ENCODE results near the gene TRIOBP. TPM values are rescaled to one million over a fixed set of nuclear protein-coding genes. Genes with fewer than 3 reads are reported as not detected.

TRIOBP gene
- total RNA-seq, 3 donors from 2014 or later (not counting 1 experiment from before 2014, with no cell fraction given) = 25.1 to 38.5 (median 25.8) TPM

DNA sequence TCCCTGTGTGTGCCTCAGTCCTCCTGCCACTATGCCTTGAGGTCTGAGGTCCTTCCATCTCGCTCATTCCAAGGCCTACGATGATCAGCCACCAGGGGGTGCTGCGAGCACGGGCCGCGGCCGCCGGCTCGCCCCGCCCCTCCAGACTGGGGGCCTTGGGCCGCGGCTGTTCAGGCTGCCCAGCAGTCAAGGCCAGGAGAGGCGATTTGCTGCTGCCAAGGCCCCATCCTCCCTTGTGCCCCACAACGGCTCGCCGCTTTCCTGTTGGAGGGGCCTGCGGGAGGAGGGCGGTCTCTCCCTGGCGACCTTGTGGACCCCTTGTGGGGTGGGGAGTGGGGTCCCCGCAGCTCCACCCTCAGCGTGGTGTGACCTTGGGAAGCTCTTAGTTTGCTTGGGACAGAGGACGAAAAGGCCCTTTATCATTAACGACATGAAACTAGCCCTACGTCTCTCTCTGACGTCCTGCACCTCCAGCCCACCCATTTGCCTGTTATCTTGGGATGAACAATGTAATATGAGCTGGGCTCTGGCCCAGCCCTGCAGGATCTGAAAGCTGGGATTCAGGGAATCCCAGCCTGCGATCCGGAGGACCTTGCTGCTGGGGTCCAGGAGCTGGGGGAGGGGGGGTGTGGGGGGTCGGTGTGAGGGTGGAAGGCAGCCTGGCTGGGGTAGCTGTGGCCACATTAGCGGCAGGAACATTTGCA lies 121.0 kb downstream of the TRIOBP start:
- Mint-ChIP-seq H3K27me3 (ENCODE audit: low read depth in 2 of 2) (peaks cover 0 to 17% of the 10 kb centered on the region in 2 donors), H3K9me3 (no peaks in the 10 kb centered on the region), H3K4me1 (peaks cover 0 to 14% of the 10 kb centered on the region in 2 donors), H3K27ac (no peak overlapping the region), H3K36me3 (no peaks in the 10 kb centered on the region), H3K4me3 (peak overlapping the region; percentile 58)
- no peaks in the 10 kb centered on the region for H3K36me3 ChIP-seq (ENCODE audit: control insufficient read depth, insufficient read depth, low read length)
- TF ChIP-seq, protein P1, sequence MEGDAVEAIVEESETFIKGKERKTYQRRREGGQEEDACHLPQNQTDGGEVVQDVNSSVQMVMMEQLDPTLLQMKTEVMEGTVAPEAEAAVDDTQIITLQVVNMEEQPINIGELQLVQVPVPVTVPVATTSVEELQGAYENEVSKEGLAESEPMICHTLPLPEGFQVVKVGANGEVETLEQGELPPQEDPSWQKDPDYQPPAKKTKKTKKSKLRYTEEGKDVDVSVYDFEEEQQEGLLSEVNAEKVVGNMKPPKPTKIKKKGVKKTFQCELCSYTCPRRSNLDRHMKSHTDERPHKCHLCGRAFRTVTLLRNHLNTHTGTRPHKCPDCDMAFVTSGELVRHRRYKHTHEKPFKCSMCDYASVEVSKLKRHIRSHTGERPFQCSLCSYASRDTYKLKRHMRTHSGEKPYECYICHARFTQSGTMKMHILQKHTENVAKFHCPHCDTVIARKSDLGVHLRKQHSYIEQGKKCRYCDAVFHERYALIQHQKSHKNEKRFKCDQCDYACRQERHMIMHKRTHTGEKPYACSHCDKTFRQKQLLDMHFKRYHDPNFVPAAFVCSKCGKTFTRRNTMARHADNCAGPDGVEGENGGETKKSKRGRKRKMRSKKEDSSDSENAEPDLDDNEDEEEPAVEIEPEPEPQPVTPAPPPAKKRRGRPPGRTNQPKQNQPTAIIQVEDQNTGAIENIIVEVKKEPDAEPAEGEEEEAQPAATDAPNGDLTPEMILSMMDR (IDR thresholded peaks at IDR 0.05) = peak; percentile 87
- ATAC-seq (peak; percentile 84 to 88 (median 87)), DNase-seq (peak; percentile 85 to 87)
- no peak overlapping the region for H3K4me3 ChIP-seq (ENCODE audit: low read length)
- H3K4me1 ChIP-seq (ENCODE audit: control insufficient read depth, insufficient read depth, low read length) = peaks cover 21% of the 10 kb centered on the region
- no peaks in the 10 kb centered on the region for H3K9me3 ChIP-seq (ENCODE audit: control insufficient read depth, insufficient read depth, low read length)
- no peaks in the 10 kb centered on the region for H3K27me3 ChIP-seq (ENCODE audit: control insufficient read depth, insufficient read depth, low read length)
- WGBS (ENCODE audit: insufficient coverage) = 10% methylated on average over 29 of the region's 29 CpGs
- intact Hi-C loops (cut with micrococcal nuclease) = loop anchor here (1.0 to 5.0 kb wide), 3 partner anchors 45 to 147 kb away; partner anchors contain the start of genes C22orf23 and POLR2F
- no peak overlapping the region for H3K27ac ChIP-seq (ENCODE audit: low read length)

DNA sequence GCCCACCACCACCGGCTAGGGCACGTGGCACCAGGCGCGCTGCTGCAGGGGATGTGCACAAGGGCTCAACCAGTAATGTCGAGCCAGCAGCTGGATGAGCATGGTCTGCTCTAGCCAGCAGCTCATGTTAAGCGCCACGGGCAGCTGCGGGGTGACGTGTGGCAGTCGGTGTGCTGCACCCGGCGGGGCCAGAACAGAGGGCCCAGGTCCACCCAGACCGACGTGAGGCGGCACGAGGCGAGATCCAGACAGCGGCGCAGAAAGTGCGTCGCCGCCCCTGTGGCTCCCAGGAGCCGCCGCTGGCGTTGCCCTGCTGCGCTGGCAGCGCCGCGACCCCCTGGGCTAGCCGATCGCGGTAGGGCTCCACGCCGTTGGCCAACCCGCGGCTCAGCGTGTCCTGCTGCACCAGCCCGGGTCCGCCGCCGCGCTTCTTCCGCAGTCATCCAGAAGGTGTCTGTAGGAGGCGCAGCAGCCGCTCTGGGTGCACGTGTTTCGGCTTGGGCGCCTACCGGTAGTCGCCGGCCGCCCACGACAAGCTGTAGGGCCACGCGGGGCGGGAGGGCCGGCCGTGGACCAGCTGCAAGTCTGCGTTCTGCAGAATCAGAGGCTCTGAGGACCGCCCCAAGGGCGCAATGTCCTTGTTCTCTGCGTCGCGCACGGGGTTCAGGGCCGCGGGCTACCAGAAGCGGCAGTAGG lies 121.7 kb downstream of the TRIOBP start:
- H3K9me3 Mint-ChIP-seq = no peaks in the 10 kb centered on the region

DNA sequence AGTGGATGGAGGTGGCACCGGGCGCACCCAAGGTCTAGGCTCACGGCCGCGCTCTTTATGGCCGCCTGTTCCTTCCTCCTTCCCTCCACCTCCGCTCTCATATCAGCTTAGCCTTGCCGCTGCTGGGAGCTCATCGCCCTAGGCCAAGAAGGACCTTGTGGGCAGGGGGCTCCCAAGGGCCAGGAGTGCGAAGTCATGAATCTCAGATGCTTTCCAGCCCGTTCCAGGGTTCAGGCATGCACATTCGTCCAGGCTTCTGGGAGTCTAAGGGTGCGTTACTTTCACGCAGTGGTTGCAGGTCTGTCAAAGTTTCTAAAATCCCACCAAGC lies 122.2 kb downstream of the TRIOBP start:
- Histone ChIP-seq H3K36me3 (ENCODE audit: control insufficient read depth, insufficient read depth, low read length) (no peaks in the 10 kb centered on the region), H3K27me3 (ENCODE audit: control insufficient read depth, insufficient read depth, low read length) (no peaks in the 10 kb centered on the region), H3K27ac (ENCODE audit: low read length) (no peak overlapping the region), H3K4me1 (ENCODE audit: control insufficient read depth, insufficient read depth, low read length) (peaks cover 21% of the 10 kb centered on the region), H3K9me3 (ENCODE audit: control insufficient read depth, insufficient read depth, low read length) (no peaks in the 10 kb centered on the region), H3K4me3 (ENCODE audit: low read length) (no peak overlapping the region)
- H3K4me3 Mint-ChIP-seq = peak overlapping the region; percentile 69
- peaks cover 0 to 17% of the 10 kb centered on the region in 2 donors for H3K27me3 Mint-ChIP-seq (ENCODE audit: low read depth in 2 of 2)
- no peaks in the 10 kb centered on the region for H3K36me3 Mint-ChIP-seq
- TF ChIP-seq, protein P1 (IDR thresholded peaks at IDR 0.05) = no peak
- no peak overlapping the region for H3K27ac Mint-ChIP-seq
- no peaks in the 10 kb centered on the region for H3K9me3 Mint-ChIP-seq
- WGBS (ENCODE audit: insufficient coverage) = 26% methylated on average over 14 of the region's 14 CpGs
- peaks cover 0 to 14% of the 10 kb centered on the region in 2 donors for H3K4me1 Mint-ChIP-seq
- no peak for ATAC-seq
- DNase-seq = no peak
- intact Hi-C loops (cut with micrococcal nuclease) = loop anchor here (5.0 kb wide), 1 partner anchor 133 kb away; the partner anchor contains the start of genes C22orf23 and POLR2F

More for the DNA sequence above, 121.7 kb downstream of the TRIOBP start:
- H3K27ac ChIP-seq (ENCODE audit: low read length) = no peak overlapping the region
- peaks cover 21% of the 10 kb centered on the region for H3K4me1 ChIP-seq (ENCODE audit: control insufficient read depth, insufficient read depth, low read length)
- no peaks in the 10 kb centered on the region for H3K36me3 ChIP-seq (ENCODE audit: control insufficient read depth, insufficient read depth, low read length)
- Mint-ChIP-seq H3K4me1 (peaks cover 0 to 14% of the 10 kb centered on the region in 2 donors), H3K4me3 (peak overlapping the region; percentile 69), H3K27me3 (ENCODE audit: low read depth in 2 of 2) (peaks cover 0 to 17% of the 10 kb centered on the region in 2 donors), H3K27ac (no peak overlapping the region), H3K36me3 (no peaks in the 10 kb centered on the region)
- H3K9me3 ChIP-seq (ENCODE audit: control insufficient read depth, insufficient read depth, low read length) = no peaks in the 10 kb centered on the region
- no peaks in the 10 kb centered on the region for H3K27me3 ChIP-seq (ENCODE audit: control insufficient read depth, insufficient read depth, low read length)
- H3K4me3 ChIP-seq (ENCODE audit: low read length) = no peak overlapping the region
- DNase-seq = peak; percentile 58 to 77
- WGBS (ENCODE audit: insufficient coverage) = 2% methylated on average over 68 of the region's 68 CpGs
- ATAC-seq = peak; percentile 76 to 83 (median 81)
- intact Hi-C loops (cut with micrococcal nuclease) = loop anchor here (1.0 to 5.0 kb wide), 2 partner anchors 134 to 147 kb away; partner anchors contain the start of genes C22orf23 and POLR2F
- TF ChIP-seq, protein P1 (IDR thresholded peaks at IDR 0.05) = peak; percentile 50

All from natural killer cell (primary cell).